ENCODE results near the gene RAE1.

DNA sequence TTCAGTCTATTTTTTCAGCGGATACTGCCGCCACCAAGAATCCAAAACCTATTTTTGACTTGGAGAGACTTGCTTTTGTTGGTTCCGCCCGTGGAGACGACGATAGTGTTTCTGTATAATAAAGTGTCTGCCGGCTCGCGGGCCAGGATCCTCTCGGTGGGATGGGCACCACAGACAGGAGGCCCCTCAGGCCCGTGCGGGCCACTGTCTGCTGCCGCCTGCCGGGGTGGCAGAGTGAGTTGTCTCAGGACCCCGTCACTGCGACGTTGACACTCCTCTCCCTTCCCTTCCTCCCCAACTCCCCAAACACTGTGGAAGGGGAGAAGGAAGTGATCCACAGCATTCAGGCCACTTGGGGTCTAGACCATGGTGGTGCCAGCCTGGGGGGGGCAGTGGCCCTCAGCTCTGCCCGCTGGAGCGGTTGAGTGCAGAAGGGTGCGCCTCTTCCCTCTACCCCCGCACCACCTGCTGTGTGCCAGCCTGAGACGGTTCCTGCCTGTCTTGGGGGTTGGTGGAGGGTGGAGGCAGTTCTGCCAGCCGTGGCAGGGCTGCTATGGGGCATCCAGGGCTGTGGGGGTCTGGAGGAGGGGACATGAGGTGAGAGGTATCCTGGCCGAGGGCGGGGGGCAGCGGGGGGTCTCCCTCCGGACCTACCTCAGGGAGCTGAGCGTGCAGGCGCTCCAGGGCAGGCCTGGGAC, 57.6 kb downstream of the RAE1 start:
- TF ChIP-seq, protein P1, sequence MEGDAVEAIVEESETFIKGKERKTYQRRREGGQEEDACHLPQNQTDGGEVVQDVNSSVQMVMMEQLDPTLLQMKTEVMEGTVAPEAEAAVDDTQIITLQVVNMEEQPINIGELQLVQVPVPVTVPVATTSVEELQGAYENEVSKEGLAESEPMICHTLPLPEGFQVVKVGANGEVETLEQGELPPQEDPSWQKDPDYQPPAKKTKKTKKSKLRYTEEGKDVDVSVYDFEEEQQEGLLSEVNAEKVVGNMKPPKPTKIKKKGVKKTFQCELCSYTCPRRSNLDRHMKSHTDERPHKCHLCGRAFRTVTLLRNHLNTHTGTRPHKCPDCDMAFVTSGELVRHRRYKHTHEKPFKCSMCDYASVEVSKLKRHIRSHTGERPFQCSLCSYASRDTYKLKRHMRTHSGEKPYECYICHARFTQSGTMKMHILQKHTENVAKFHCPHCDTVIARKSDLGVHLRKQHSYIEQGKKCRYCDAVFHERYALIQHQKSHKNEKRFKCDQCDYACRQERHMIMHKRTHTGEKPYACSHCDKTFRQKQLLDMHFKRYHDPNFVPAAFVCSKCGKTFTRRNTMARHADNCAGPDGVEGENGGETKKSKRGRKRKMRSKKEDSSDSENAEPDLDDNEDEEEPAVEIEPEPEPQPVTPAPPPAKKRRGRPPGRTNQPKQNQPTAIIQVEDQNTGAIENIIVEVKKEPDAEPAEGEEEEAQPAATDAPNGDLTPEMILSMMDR (IDR thresholded peaks at IDR 0.05): no peak
- TF ChIP-seq POLR2A (IDR thresholded peaks at IDR 0.05): no peak

All from esophagus squamous epithelium (tissue), 4 donors.